Fibroblast of lung (primary cell): ENCODE measurements around the gene FAM174B. TPM values are rescaled to one million over a fixed set of nuclear protein-coding genes. Genes with fewer than 3 reads are reported as not detected.

Experiments
- DNase-seq, 2 donors: peaks; one replicate each; pipeline versions ENCODE4 v3.0.0 to v3.0.0-alpha.2; 2010; ENCODE audit warnings: low read depth in 2 of 2
- H2AFZ ChIP-seq: 2 replicates; pipeline ENCODE4 v1.5.1; 2012; ENCODE audit warnings: low read length, control low read depth, inconsistent platforms
- H3K27ac ChIP-seq: 2 replicates; pipeline ENCODE4 v1.5.1; 2011; ENCODE audit warnings: low read length, control low read depth; ENCODE audit not compliant: insufficient read depth
- H3K27me3 ChIP-seq: 2 replicates; pipeline ENCODE4 v1.5.1; 2011; ENCODE audit warnings: mild to moderate bottlenecking, low read length; ENCODE audit not compliant: control insufficient read depth, insufficient read depth
- H3K36me3 ChIP-seq: 2 replicates; pipeline ENCODE4 v1.5.1; 2011; ENCODE audit warnings: low read length; ENCODE audit not compliant: control insufficient read depth, insufficient read depth
- H3K4me1 ChIP-seq: 2 replicates; pipeline ENCODE4 v1.5.1; 2011; ENCODE audit warnings: low read length; ENCODE audit not compliant: control insufficient read depth, insufficient read depth; ENCODE audit errors: extremely low read depth
- H3K4me2 ChIP-seq: 2 replicates; pipeline ENCODE4 v1.5.1; 2011; ENCODE audit warnings: low read length, control low read depth; ENCODE audit not compliant: insufficient read depth; ENCODE audit errors: extremely low read depth
- H3K4me3 ChIP-seq, 4 experiments: fragments of 200-600 bp in 1 of 4; sonication (generic) in 1 of 4; replicated peaks in 1 of 4; 2 replicates each; pipeline ENCODE4 v1.5.1; 2011 to 2016; ENCODE audit warnings: low read length in 4 of 4, low read depth in 3 of 4, mild to moderate bottlenecking in 3 of 4, control low read depth in 2 of 4, inconsistent platforms in 1 of 4, mixed read lengths in 1 of 4; ENCODE audit not compliant: insufficient read depth in 1 of 4; ENCODE audit errors: control extremely low read depth in 1 of 4
- H3K79me2 ChIP-seq: 2 replicates; pipeline ENCODE4 v1.5.1; 2012; ENCODE audit warnings: mild to moderate bottlenecking, low read length, inconsistent platforms; ENCODE audit not compliant: control insufficient read depth, insufficient read depth
- H3K9ac ChIP-seq: 2 replicates; pipeline ENCODE4 v1.5.1; 2011; ENCODE audit warnings: mild to moderate bottlenecking, low read length, control low read depth; ENCODE audit not compliant: insufficient read depth
- H3K9me3 ChIP-seq: 2 replicates; pipeline ENCODE4 v1.5.1; 2012; ENCODE audit warnings: low read depth, low read length; ENCODE audit not compliant: control insufficient read depth, insufficient read depth
- H4K20me1 ChIP-seq: 2 replicates; pipeline ENCODE4 v1.5.1; 2011; ENCODE audit warnings: low read length; ENCODE audit not compliant: control insufficient read depth, insufficient read depth; ENCODE audit errors: extremely low read depth
- EZH2 ChIP-seq: IDR thresholded peaks from 2 replicates; pipeline ENCODE4 v1.5.1; 2012; ENCODE audit warnings: low read length, control low read depth, mild to moderate bottlenecking; ENCODE audit errors: missing control alignments
- polyA plus RNA-seq, 2 donors: library from polyadenylated mRNA; depleted of rRNA in 1 of 2; stranded (reverse) in 1 of 2; unstranded in 1 of 2; fragments of >200 nt; gene quantifications; 2 replicates each; pipeline ENCODE4 v1.2.1, GENCODE V29; 2011 to 2012; ENCODE audit warnings: missing spikeins in 1 of 2
- total RNA-seq: library from RNA; depleted of rRNA; stranded (reverse); fragments of >200 nt; gene quantifications from 2 replicates; pipeline ENCODE4 v1.2.1, GENCODE V29; 2014
- TF ChIP-seq, protein P1 (sequence below), 2 donors: IDR thresholded peaks in 1 of 2; conservative IDR thresholded peaks in 1 of 2; 1 replicate in 1 of 2; 2 replicates in 1 of 2; pipeline ENCODE4 v1.5.1; 2011 to 2012; ENCODE audit warnings: low read length in 2 of 2, control low read depth in 1 of 2, inconsistent platforms in 1 of 2, low read depth in 1 of 2, mild to moderate bottlenecking in 1 of 2

FAM174B gene
- total and polyA plus RNA-seq, 2 donors (not counting 1 experiment from before 2014, with no cell fraction given), result 0.87 to 2.8 TPM

DNA sequence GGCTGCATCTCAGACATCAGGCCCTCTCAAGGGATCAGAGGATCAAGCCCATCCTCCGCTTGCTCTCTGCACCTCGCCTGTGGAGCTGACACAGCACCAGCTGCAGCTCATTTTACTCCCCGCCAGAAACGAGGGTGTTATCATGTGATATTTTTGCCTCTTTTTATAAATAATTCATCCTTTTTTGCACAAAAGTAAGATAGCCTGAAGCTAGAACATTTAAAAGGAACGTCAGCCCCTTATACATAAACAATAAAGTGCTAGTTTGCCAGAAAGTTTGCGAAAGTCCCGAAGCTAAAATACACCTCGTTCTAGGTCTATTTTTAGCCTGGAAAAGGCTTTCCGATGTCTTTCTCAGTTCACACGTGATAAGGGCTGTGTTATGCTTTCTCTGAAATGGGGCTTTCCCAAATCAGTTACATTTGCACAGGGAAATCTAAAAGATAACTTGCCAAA lies 9.6 kb upstream of the FAM174B start:
- DNase-seq, result peak in 1 of 2 donors; percentile 80

DNA sequence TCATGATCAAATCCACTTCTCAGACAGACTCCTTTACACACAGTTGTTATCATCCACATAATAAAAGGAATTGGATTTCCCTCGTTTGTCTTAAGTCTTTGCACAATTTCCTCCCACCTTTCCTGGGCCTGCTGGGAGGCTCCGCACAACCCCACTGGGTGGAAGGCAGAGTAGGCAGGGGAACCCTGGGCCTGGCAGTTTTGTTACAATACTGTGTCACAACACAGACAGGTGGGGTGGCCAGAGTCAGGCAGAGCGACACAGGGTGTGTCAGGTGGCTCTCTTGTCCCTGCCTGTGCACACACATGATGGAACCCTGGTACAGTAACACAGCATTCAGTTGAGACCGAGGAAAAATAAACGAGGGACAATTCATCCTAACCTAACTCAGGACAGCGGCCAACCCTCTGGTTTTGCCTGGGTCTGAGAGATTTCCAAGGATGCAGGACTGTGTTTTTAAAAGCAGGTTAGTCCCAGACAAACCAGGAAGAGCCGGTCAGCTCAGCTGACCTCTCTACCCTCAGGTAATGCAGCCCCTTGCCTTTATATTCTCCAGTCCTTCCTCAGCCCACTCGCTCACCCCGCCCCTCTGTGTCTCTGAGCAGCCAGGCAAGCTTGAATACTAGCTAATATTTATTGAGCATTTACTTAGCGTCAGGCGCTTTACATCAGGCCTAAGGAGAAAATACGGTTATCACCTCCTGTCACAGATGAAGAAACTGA lies 8.8 kb upstream of the FAM174B start:
- TF ChIP-seq EZH2, result no peak
- TF ChIP-seq, protein P1, sequence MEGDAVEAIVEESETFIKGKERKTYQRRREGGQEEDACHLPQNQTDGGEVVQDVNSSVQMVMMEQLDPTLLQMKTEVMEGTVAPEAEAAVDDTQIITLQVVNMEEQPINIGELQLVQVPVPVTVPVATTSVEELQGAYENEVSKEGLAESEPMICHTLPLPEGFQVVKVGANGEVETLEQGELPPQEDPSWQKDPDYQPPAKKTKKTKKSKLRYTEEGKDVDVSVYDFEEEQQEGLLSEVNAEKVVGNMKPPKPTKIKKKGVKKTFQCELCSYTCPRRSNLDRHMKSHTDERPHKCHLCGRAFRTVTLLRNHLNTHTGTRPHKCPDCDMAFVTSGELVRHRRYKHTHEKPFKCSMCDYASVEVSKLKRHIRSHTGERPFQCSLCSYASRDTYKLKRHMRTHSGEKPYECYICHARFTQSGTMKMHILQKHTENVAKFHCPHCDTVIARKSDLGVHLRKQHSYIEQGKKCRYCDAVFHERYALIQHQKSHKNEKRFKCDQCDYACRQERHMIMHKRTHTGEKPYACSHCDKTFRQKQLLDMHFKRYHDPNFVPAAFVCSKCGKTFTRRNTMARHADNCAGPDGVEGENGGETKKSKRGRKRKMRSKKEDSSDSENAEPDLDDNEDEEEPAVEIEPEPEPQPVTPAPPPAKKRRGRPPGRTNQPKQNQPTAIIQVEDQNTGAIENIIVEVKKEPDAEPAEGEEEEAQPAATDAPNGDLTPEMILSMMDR (conservative IDR thresholded peaks at IDR 0.05 in 1 of 2, IDR thresholded peaks at IDR 0.05 in 1 of 2; ENCODE audit: low read depth in 1 of 2, low read length in 2 of 2), result no peak
- no peak overlapping the region for H3K9ac ChIP-seq
- H3K27me3 ChIP-seq, result no peaks in the 10 kb centered on the region
- no peaks in the 10 kb centered on the region for H4K20me1 ChIP-seq
- H3K36me3 ChIP-seq, result no peaks in the 10 kb centered on the region
- no peaks in the 10 kb centered on the region for H3K4me1 ChIP-seq
- H3K79me2 ChIP-seq, result no peaks in the 10 kb centered on the region
- no peaks in the 10 kb centered on the region for H3K9me3 ChIP-seq
- H3K4me2 ChIP-seq, result no peak overlapping the region
- no peak for DNase-seq
- H3K4me3 ChIP-seq, result no peak overlapping the region
- no peak overlapping the region for H3K27ac ChIP-seq
- no peak overlapping the region for H2AFZ ChIP-seq

More for the DNA sequence above, 9.6 kb upstream of the FAM174B start:
- H3K9me3 ChIP-seq, result no peaks in the 10 kb centered on the region
- H3K4me2 ChIP-seq, result no peak overlapping the region
- no peaks in the 10 kb centered on the region for H3K27me3 ChIP-seq
- TF ChIP-seq, protein P1 (conservative IDR thresholded peaks at IDR 0.05 in 1 of 2, IDR thresholded peaks at IDR 0.05 in 1 of 2; ENCODE audit: low read depth in 1 of 2, low read length in 2 of 2), result no peak
- TF ChIP-seq EZH2, result no peak
- no peak overlapping the region for H3K9ac ChIP-seq
- no peaks in the 10 kb centered on the region for H3K4me1 ChIP-seq
- no peak overlapping the region for H3K27ac ChIP-seq
- H3K36me3 ChIP-seq, result no peaks in the 10 kb centered on the region
- no peak overlapping the region for H3K4me3 ChIP-seq
- H3K79me2 ChIP-seq, result no peaks in the 10 kb centered on the region
- H4K20me1 ChIP-seq, result no peaks in the 10 kb centered on the region
- H2AFZ ChIP-seq, result no peak overlapping the region

DNA sequence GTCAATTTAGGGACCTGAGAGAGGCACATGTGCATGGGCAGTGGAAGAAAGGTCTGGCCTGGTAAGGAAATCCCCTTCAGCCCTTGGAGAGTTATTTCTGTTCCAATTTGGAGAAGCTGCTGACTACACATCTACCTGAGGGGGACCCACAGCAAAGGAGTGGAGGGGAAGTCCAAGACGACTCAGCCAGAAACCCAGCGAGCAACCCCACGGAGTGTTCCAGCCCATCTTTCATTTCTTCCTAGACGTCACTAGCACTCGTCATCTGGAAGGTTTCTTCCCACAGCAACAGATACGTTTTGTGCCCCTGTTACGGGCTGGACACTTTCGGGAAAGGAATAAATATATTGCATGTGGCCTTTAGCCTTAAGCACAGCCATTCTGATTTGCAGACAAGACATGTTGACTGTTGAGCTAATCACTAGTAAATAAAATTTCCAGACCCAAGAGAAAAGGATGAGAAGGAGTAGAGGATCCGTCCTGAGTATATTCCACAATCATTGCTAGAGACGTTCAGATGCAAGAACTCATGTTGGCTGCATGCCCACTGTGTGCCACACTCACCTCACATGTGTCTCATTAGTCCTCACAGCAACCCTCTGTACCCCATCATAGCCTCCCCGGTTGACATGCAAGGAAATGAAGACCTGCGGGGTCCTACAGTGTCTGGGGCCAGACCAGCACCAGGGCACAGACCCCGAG lies 7.8 kb upstream of the FAM174B start:
- no peak overlapping the region for H3K27ac ChIP-seq
- no peak overlapping the region for H3K4me2 ChIP-seq
- no peaks in the 10 kb centered on the region for H3K36me3 ChIP-seq
- H2AFZ ChIP-seq, result no peak overlapping the region
- H3K9me3 ChIP-seq, result no peaks in the 10 kb centered on the region
- H4K20me1 ChIP-seq, result no peaks in the 10 kb centered on the region
- H3K27me3 ChIP-seq, result no peaks in the 10 kb centered on the region
- H3K79me2 ChIP-seq, result no peaks in the 10 kb centered on the region
- H3K4me3 ChIP-seq, result no peak overlapping the region
- H3K9ac ChIP-seq, result no peak overlapping the region
- TF ChIP-seq, protein P1 (conservative IDR thresholded peaks at IDR 0.05 in 1 of 2, IDR thresholded peaks at IDR 0.05 in 1 of 2; ENCODE audit: low read depth in 1 of 2, low read length in 2 of 2), result no peak
- TF ChIP-seq EZH2, result no peak
- H3K4me1 ChIP-seq, result no peaks in the 10 kb centered on the region
- no peak for DNase-seq
